Right lobe of liver (tissue), 4 donors: ENCODE data around the gene SPAAR.

Source experiments
- CTCF ChIP-seq, 4 donors: fragments of 200-600 bp in 3 of 4; fragments of 450-650 bp in 1 of 4; IDR thresholded peaks; one replicate each; pipeline versions ENCODE4 v1.5.1 to v1.8.0; 2016 to 2022; ENCODE audit warnings: antibody characterized with exemption in 4 of 4, mild to moderate bottlenecking in 2 of 4
- POLR2A ChIP-seq: fragments of 450-650 bp; IDR thresholded peaks from one replicate; pipeline ENCODE4 v1.6.1; 2017; ENCODE audit warnings: antibody characterized with exemption, mild to moderate bottlenecking
- donor health status: DM: no; HTN: no; CAD: no.
- donor health status: DM: no; HTN: no; CAD: no.
- donor health status: DM: no; HTN: yes; CAD: no.

GRCh38 chr9:35952526-35953191 is 43.4 kb downstream of the SPAAR start:
- TF ChIP-seq CTCF (IDR thresholded peaks at IDR 0.05) (no peak), POLR2A (no peak)
